HL-60 (cell line): ENCODE measurements around the gene TMEM143.

Experiments
- CTCF ChIP-seq: IDR thresholded peaks from one replicate; pipeline ENCODE4 v1.5.1; 2011; ENCODE audit warnings: low read length, control low read depth, inconsistent platforms; ENCODE audit not compliant: insufficient read depth
- GABPA ChIP-seq: IDR thresholded peaks from 2 replicates; pipeline ENCODE4 v1.6.1; 2012; ENCODE audit warnings: low read depth
- REST ChIP-seq: IDR thresholded peaks from 2 replicates; pipeline ENCODE4 v1.6.1; 2012; ENCODE audit warnings: low read depth; ENCODE audit not compliant: insufficient replicate concordance

GRCh38 chr19:48359123-48359522 lies 4.6 kb downstream of the TMEM143 start:
- TF ChIP-seq CTCF (no peak), REST (no peak), GABPA (no peak)
